Measurements from ENCODE around the gene SEPTIN10.

DNA sequence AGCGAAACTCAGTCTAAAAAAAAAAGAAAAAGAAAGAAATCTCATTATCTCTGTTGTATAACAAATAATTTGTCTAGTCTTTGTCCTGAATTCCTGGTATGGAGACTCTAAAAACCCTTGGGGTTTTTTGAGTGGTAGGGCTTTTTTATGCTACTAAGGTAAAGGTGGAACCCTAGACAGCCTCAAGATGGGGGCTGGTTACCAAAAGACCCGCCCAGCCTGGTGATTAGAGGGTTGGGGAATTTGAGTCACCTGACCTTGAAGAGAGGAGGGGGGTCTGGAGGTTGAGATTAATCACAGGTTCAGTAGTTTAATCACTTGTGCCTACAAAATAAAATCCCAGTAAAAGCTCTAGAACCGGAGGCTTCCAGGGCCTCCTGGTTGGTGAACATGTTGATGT is 18.0 kb upstream of the SEPTIN10 start:
- TF ChIP-seq, protein P1, sequence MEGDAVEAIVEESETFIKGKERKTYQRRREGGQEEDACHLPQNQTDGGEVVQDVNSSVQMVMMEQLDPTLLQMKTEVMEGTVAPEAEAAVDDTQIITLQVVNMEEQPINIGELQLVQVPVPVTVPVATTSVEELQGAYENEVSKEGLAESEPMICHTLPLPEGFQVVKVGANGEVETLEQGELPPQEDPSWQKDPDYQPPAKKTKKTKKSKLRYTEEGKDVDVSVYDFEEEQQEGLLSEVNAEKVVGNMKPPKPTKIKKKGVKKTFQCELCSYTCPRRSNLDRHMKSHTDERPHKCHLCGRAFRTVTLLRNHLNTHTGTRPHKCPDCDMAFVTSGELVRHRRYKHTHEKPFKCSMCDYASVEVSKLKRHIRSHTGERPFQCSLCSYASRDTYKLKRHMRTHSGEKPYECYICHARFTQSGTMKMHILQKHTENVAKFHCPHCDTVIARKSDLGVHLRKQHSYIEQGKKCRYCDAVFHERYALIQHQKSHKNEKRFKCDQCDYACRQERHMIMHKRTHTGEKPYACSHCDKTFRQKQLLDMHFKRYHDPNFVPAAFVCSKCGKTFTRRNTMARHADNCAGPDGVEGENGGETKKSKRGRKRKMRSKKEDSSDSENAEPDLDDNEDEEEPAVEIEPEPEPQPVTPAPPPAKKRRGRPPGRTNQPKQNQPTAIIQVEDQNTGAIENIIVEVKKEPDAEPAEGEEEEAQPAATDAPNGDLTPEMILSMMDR (conservative IDR thresholded peaks at IDR 0.05; ENCODE audit: low read length) = no peak
- no peak for TF ChIP-seq EZH2phosphoT487 (IDR thresholded peaks at IDR 0.05; ENCODE audit: borderline replicate concordance)

Measured in Loucy (cell line).